ENCODE measurements around the gene TNRC6C. TPM values are rescaled to one million over a fixed set of nuclear protein-coding genes. Genes with fewer than 3 reads are reported as not detected.
A peak's percentile ranks its signal among the peaks of the same experiment; 100 is the strongest.
"Not testable (repeated sequence)": the region's sequence is repeated elsewhere in the genome, so short reads cannot be mapped to it uniquely, and the experiment has no call there.

TNRC6C gene
- total RNA-seq, 4 donors from 2014 or later = 5.3 to 15.4 (median 6.8) TPM

DNA sequence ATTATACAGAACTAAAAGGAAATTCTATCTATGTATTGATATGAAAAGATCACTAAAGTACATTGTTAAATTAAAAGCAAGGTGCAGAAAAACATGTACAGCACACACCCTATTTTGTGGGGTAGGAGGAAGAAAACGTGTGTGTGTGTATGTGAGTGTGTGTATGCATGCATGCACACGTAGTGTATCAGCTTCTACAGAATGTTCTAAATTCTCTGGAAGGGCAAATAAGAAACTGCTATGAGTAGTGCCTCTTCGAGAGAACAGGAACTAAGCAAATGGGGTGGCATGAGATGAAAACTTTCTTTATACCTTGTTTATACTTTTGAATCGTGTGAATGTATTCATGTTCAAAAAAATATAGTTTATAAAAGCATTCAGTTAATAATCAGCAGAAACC, 111.2 kb downstream of the TNRC6C start:
- 71 to 73% methylated on average over 4 of the region's 4 CpGs for WGBS, 2 donors
- TF ChIP-seq POLR2A (IDR thresholded peaks at IDR 0.05) (no peak), CTCF (IDR thresholded peaks at IDR 0.05) (no peak)
- DNase-seq (ENCODE audit: low spot score in 2 of 2) = no peak

DNA sequence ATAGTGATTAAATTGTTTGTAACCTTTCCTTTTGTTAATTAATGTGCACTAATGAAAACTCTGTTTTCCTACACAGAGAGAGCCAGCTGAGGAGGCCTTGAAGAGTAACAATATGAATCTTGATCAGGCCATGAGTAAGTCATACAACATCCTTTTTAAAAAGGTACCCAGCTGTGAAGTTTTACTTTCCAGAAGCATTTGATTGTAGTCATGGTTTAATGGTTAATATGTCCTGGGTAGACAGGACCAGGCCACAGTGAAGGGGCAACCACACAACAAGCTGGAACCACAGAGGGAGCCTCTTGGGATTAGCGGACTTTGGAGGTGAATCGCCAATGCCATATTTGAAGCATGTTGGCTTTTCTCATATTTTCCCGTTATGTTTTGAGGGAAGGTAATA, 114.5 kb downstream of the TNRC6C start:
- 97 to 100% methylated on average over 3 of the region's 3 CpGs for WGBS, 2 donors
- no peak for TF ChIP-seq CTCF (IDR thresholded peaks at IDR 0.05)
- no peak for TF ChIP-seq POLR2A (IDR thresholded peaks at IDR 0.05)
- DNase-seq (ENCODE audit: low spot score in 2 of 2) = no peak
- H3K4me3 ChIP-seq (ENCODE audit: low read depth, poor library complexity, severe bottlenecking) = no peak overlapping the region
- intact Hi-C loops (cut with DNase I; ENCODE audit: low total_unique reads) = no loop called here

More for the DNA sequence above, 111.2 kb downstream of the TNRC6C start:
- intact Hi-C loops (cut with DNase I; ENCODE audit: low total_unique reads) = no loop called here
- no peak overlapping the region for H3K4me3 ChIP-seq (ENCODE audit: low read depth, poor library complexity, severe bottlenecking)

- TF ChIP-seq CTCF (IDR thresholded peaks at IDR 0.05) = no peak
- no peak for TF ChIP-seq POLR2A (IDR thresholded peaks at IDR 0.05)
- DNase-seq (ENCODE audit: low spot score in 2 of 2) = peak in 1 of 2 donors; percentile 61
- no peak overlapping the region for H3K4me3 ChIP-seq (ENCODE audit: low read depth, poor library complexity, severe bottlenecking)
- WGBS, 2 donors = 96 to 98% methylated on average over 10 of the region's 10 CpGs
- intact Hi-C loops (cut with DNase I; ENCODE audit: low total_unique reads) = no loop called here
These were observed 116.5 kb downstream of the TNRC6C start for GRCh38 chr17:78075011-78075410.

DNA sequence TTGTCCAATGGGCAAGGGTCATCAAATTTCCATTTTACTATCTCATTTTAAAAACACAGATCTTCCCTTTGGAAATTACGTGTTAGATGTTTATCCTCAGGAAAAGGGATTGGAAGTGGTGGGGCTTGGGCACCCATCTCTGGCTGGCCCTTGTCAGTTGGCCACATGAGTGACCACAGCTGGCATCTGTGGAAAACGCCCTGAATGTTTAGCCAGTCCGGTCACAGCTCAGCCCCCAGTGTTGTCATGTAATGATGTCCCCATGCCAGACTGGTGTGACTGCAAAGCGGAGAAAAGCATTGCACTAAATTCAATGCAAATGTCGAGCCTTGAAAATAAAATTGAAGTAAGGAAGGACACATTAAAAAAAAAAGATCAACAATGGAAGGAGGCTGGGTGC, 117.0 kb downstream of the TNRC6C start:
- intact Hi-C loops (cut with DNase I; ENCODE audit: low total_unique reads) = no loop called here
- TF ChIP-seq CTCF (IDR thresholded peaks at IDR 0.05) (no peak), POLR2A (IDR thresholded peaks at IDR 0.05) (no peak)
- DNase-seq (ENCODE audit: low spot score in 2 of 2) = peak in 1 of 2 donors; percentile 59
- no peak overlapping the region for H3K4me3 ChIP-seq (ENCODE audit: low read depth, poor library complexity, severe bottlenecking)
- WGBS, 2 donors = 87% methylated on average over 5 of the region's 5 CpGs

DNA sequence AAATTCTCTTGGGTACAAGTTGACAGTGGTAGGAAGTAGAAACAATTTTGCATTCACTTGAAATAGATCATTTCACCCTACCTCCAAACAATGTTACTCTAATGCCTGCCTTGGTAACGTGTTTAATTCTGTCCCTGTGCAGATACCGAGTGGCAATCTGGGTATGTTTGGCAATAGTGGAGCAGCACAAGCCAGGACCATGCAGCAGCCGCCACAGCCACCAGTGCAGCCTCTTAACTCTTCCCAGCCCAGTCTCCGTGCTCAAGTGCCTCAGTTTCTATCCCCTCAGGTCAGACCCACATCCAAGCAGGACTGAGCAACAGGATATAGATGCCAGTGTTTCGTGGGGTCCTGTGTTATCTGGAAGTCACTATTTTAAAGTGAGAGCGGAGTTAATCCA, 120.8 kb downstream of the TNRC6C start:
- intact Hi-C loops (cut with DNase I; ENCODE audit: low total_unique reads) = no loop called here
- no peak overlapping the region for H3K4me3 ChIP-seq (ENCODE audit: low read depth, poor library complexity, severe bottlenecking)
- WGBS, 2 donors = 86 to 89% methylated on average over 6 of the region's 6 CpGs
- no peak for TF ChIP-seq CTCF (IDR thresholded peaks at IDR 0.05)
- peak in 1 of 2 donors; percentile 60 for DNase-seq (ENCODE audit: low spot score in 2 of 2)

DNA sequence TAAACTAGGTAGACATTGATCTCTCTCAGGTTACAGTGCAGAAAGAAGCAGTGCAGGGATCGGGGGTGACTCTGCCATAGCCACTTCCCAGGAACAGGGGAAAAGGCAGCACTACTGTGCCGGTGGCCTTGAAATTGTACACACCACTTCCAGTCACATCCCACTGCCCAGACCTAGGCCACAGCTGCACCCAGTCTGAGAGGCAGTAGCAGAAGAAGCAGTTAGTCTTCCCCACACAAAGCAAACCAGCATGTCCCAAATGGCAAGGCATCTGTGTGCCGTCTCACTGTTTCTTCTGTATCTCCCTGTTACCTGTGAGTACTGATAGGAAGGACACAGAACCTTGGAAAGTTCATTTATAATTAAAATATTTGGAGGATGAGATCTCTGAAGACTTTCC, 123.0 kb downstream of the TNRC6C start:
- TF ChIP-seq CTCF (IDR thresholded peaks at IDR 0.05) (no peak), POLR2A (IDR thresholded peaks at IDR 0.05) (no peak)
- 94% methylated on average over 3 of the region's 3 CpGs for WGBS, 2 donors
- H3K4me3 ChIP-seq (ENCODE audit: low read depth, poor library complexity, severe bottlenecking) = no peak overlapping the region
- intact Hi-C loops (cut with DNase I; ENCODE audit: low total_unique reads) = no loop called here
- DNase-seq (ENCODE audit: low spot score in 2 of 2) = peak in 1 of 2 donors; percentile 64

- DNase-seq (ENCODE audit: low spot score in 2 of 2); H3K4me3 ChIP-seq (ENCODE audit: low read depth, poor library complexity, severe bottlenecking); intact Hi-C loops (cut with DNase I; ENCODE audit: low total_unique reads): not testable (repeated sequence)
- 66 to 75% methylated on average over 5 of the region's 5 CpGs for WGBS, 2 donors
These were observed 123.9 kb downstream of the TNRC6C start for GRCh38 chr17:78082355-78082872.

Measured in lower leg skin (tissue), 4 donors.